Liver (tissue), 9 donors: ENCODE results near the gene CDC42BPA. TPM values are rescaled to one million over a fixed set of nuclear protein-coding genes. Genes with fewer than 3 reads are reported as not detected.

Experiments
- DNase-seq: peaks from one replicate; pipeline ENCODE4 v3.0.0-alpha.2; 2017; ENCODE audit warnings: low spot score
- H3K27ac ChIP-seq, 2 donors: one replicate each; pipeline ENCODE4 v1.7.0; 2013; ENCODE audit warnings: inconsistent platforms in 2 of 2, low read length in 2 of 2, control low read depth in 1 of 2, low read depth in 1 of 2, mild to moderate bottlenecking in 1 of 2
- H3K27me3 ChIP-seq, 4 donors: one replicate each; pipeline versions ENCODE4 v1.6.1 to v1.7.0; 2013; ENCODE audit warnings: low read length in 3 of 4, inconsistent platforms in 1 of 4, mild to moderate bottlenecking in 1 of 4, moderate library complexity in 1 of 4; ENCODE audit not compliant: control insufficient read depth in 4 of 4, insufficient read depth in 4 of 4
- H3K36me3 ChIP-seq, 4 donors: one replicate each; pipeline versions ENCODE4 v1.6.1 to v1.7.0; 2013; ENCODE audit warnings: low read length in 3 of 4, mild to moderate bottlenecking in 3 of 4, low read depth in 1 of 4, moderate library complexity in 1 of 4; ENCODE audit not compliant: control insufficient read depth in 4 of 4, insufficient read depth in 3 of 4
- H3K4me1 ChIP-seq, 4 donors: one replicate each; pipeline versions ENCODE4 v1.6.1 to v1.7.0; 2013; ENCODE audit warnings: low read length in 3 of 4, mild to moderate bottlenecking in 3 of 4, moderate library complexity in 1 of 4; ENCODE audit not compliant: control insufficient read depth in 4 of 4, insufficient read depth in 4 of 4
- H3K4me3 ChIP-seq, 3 donors: one replicate each; pipeline versions ENCODE4 v1.6.1 to v1.7.0; 2013; ENCODE audit warnings: low read length in 3 of 3, control low read depth in 1 of 3, low read depth in 1 of 3, mild to moderate bottlenecking in 1 of 3
- H3K9ac ChIP-seq, 2 donors: one replicate each; pipeline ENCODE4 v1.7.0; 2013; ENCODE audit warnings: low read length in 2 of 2, mild to moderate bottlenecking in 2 of 2, moderate library complexity in 2 of 2, control low read depth in 1 of 2, low read depth in 1 of 2
- H3K9me3 ChIP-seq, 4 donors: one replicate each; pipeline versions ENCODE4 v1.6.1 to v1.7.0; 2013; ENCODE audit warnings: low read length in 3 of 4; ENCODE audit not compliant: control insufficient read depth in 4 of 4
- EGR1 ChIP-seq, 2 donors: IDR thresholded peaks; 2 replicates each; pipeline ENCODE4 v1.6.1; 2016 to 2018; ENCODE audit warnings: antibody characterized with exemption in 2 of 2, low read depth in 2 of 2
- FOXA1 ChIP-seq: IDR thresholded peaks from 2 replicates; pipeline ENCODE4 v1.6.1; 2016; ENCODE audit warnings: antibody characterized with exemption
- FOXA2 ChIP-seq: IDR thresholded peaks from 2 replicates; pipeline ENCODE4 v1.6.1; 2016; ENCODE audit warnings: antibody characterized with exemption
- GABPA ChIP-seq, 2 donors: IDR thresholded peaks in 1 of 2; conservative IDR thresholded peaks in 1 of 2; 2 replicates each; pipeline ENCODE4 v1.6.1; 2016; ENCODE audit warnings: antibody characterized with exemption in 2 of 2, mild to moderate bottlenecking in 1 of 2, moderate library complexity in 1 of 2
- HNF4A ChIP-seq, 2 donors: conservative IDR thresholded peaks; 2 replicates each; pipeline ENCODE4 v1.6.1; 2016; ENCODE audit warnings: antibody characterized with exemption in 2 of 2, mild to moderate bottlenecking in 2 of 2
- HNF4G ChIP-seq: IDR thresholded peaks from 2 replicates; pipeline ENCODE4 v1.6.1; 2016; ENCODE audit warnings: antibody characterized with exemption
- NR2F2 ChIP-seq: IDR thresholded peaks from 2 replicates; pipeline ENCODE4 v1.6.1; 2016; ENCODE audit warnings: antibody characterized with exemption
- RXRA ChIP-seq, 2 donors: IDR thresholded peaks; 2 replicates each; pipeline ENCODE4 v1.6.1; 2017 to 2018; ENCODE audit warnings: antibody characterized with exemption in 2 of 2, mild to moderate bottlenecking in 1 of 2
- SP1 ChIP-seq: IDR thresholded peaks from 2 replicates; pipeline ENCODE4 v1.6.1; 2018; ENCODE audit warnings: antibody characterized with exemption, mild to moderate bottlenecking
- TAF1 ChIP-seq: conservative IDR thresholded peaks from 2 replicates; pipeline ENCODE4 v1.6.1; 2016; ENCODE audit warnings: antibody characterized with exemption, mild to moderate bottlenecking
- WGBS: extraction: QIAGEN DNeasy Blood & Tissue Kit; methylation state at CpG from one replicate; pipeline ENCODE4 v1.1.7; 2013; 5-methylcytosine and 5-hydroxymethylcytosine counted together
- polyA plus RNA-seq, 2 donors: library from polyadenylated mRNA; stranded (reverse) in 1 of 2; unstranded in 1 of 2; fragments of 200-250 nt in 1 of 2; fragments of >200 nt in 1 of 2; fragmentation: Nextera tagmentation in 1 of 2; extraction: Ambion mirVana in 1 of 2; gene quantifications; one replicate each; pipeline versions ENCODE4 v1.2.1 to v1.2.3, GENCODE V29; 2013 to 2015
- total RNA-seq, 2 donors: library from RNA; depleted of rRNA; stranded (reverse); fragments of >200 nt; gene quantifications; one replicate each; pipeline ENCODE4 v1.2.3, GENCODE V29; 2014
- TF ChIP-seq, protein P1 (sequence below): IDR thresholded peaks from 2 replicates; pipeline ENCODE4 v1.6.1; 2016; ENCODE audit warnings: antibody characterized with exemption
- TF ChIP-seq, protein P2 (sequence below): IDR thresholded peaks from 2 replicates; pipeline ENCODE4 v1.6.1; 2016; ENCODE audit warnings: antibody characterized with exemption, mild to moderate bottlenecking
- TF ChIP-seq, protein P3 (sequence below): IDR thresholded peaks from 2 replicates; pipeline ENCODE4 v1.6.1; 2016; ENCODE audit warnings: antibody characterized with exemption
- TF ChIP-seq, protein P4 (sequence below): fragments of 150-350 bp; IDR thresholded peaks from 2 replicates; pipeline ENCODE4 v1.5.1; 2017; ENCODE audit warnings: improper control_type of control experiment, low read depth, low read length; ENCODE audit not compliant: missing input control
- donor health status: healthy.
- donor health status: healthy.
- donor health status: healthy.
- donor health status: healthy.
- donor health status: healthy.

Gene CDC42BPA
- total and polyA plus RNA-seq, 4 donors: 5.8 to 39.9 (median 24.3) TPM

DNA sequence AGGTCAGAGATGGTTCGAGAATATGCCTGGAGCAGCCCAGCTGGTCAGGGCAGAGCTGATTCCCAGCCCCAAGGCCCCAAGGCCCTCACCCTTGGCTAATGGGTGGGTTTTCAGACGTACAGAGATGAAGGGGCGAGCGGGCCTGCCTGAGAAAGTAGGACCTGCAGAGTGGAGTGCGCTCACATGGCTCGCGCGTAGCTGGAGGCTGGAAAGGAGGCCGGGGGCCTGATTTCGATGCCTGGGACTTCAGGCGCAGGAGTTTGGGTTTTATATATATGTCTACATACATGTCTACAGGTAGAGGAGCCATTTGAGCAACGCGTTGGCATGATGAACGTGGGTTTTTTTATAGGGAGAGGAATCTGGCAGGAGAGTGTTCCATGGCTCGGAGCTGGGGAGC, 369.3 kb downstream of the CDC42BPA start:
- Histone ChIP-seq H3K4me3 (no peak overlapping the region), H3K4me1 (peaks cover 16 to 44% (median 31%) of the 10 kb centered on the region in 4 donors), H3K9ac (no peak overlapping the region), H3K27me3 (no peaks in the 10 kb centered on the region), H3K27ac (no peak overlapping the region), H3K36me3 (peaks cover 0 to 4% (median under 1%) of the 10 kb centered on the region in 4 donors), H3K9me3 (no peaks in the 10 kb centered on the region)
- no peak for DNase-seq
- no peak for TF ChIP-seq NR2F2
- no peak for TF ChIP-seq HNF4A (conservative IDR thresholded peaks at IDR 0.05)
- no peak for TF ChIP-seq RXRA (IDR thresholded peaks at IDR 0.05)
- TF ChIP-seq, protein P1, sequence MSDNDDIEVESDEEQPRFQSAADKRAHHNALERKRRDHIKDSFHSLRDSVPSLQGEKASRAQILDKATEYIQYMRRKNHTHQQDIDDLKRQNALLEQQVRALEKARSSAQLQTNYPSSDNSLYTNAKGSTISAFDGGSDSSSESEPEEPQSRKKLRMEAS: no peak
- no peak for TF ChIP-seq TAF1
- no peak for TF ChIP-seq EGR1 (IDR thresholded peaks at IDR 0.05; ENCODE audit: low read depth in 2 of 2)
- no peak for TF ChIP-seq FOXA2
- TF ChIP-seq, protein P2, sequence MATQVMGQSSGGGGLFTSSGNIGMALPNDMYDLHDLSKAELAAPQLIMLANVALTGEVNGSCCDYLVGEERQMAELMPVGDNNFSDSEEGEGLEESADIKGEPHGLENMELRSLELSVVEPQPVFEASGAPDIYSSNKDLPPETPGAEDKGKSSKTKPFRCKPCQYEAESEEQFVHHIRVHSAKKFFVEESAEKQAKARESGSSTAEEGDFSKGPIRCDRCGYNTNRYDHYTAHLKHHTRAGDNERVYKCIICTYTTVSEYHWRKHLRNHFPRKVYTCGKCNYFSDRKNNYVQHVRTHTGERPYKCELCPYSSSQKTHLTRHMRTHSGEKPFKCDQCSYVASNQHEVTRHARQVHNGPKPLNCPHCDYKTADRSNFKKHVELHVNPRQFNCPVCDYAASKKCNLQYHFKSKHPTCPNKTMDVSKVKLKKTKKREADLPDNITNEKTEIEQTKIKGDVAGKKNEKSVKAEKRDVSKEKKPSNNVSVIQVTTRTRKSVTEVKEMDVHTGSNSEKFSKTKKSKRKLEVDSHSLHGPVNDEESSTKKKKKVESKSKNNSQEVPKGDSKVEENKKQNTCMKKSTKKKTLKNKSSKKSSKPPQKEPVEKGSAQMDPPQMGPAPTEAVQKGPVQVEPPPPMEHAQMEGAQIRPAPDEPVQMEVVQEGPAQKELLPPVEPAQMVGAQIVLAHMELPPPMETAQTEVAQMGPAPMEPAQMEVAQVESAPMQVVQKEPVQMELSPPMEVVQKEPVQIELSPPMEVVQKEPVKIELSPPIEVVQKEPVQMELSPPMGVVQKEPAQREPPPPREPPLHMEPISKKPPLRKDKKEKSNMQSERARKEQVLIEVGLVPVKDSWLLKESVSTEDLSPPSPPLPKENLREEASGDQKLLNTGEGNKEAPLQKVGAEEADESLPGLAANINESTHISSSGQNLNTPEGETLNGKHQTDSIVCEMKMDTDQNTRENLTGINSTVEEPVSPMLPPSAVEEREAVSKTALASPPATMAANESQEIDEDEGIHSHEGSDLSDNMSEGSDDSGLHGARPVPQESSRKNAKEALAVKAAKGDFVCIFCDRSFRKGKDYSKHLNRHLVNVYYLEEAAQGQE: no peak
- TF ChIP-seq FOXA1: no peak
- TF ChIP-seq, protein P3, sequence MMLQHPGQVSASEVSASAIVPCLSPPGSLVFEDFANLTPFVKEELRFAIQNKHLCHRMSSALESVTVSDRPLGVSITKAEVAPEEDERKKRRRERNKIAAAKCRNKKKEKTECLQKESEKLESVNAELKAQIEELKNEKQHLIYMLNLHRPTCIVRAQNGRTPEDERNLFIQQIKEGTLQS: no peak
- 97% methylated on average over 15 of the region's 15 CpGs for WGBS

DNA sequence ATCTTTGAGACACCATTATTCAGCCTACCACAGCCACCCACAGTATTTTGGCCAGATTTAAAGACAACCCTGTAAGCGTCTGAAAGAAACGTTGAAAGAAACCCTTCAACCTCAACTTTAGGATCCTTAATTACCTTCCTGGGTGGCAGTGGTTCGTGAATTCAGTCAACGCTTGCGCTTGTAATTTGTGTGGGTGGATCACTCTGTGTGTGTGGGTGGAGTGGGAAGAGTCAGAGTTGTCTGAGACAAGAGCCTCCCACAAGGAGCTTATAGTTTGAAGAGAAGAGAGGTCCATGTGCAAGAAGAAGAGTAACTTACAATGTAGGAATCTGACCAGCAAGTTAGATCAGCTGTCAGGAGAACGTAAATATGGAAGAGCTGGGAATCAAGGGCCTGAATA, 369.8 kb downstream of the CDC42BPA start:
- no peak overlapping the region for H3K9ac ChIP-seq
- no peak overlapping the region for H3K27ac ChIP-seq
- H3K36me3 ChIP-seq: peaks cover 0 to 4% (median 0%) of the 10 kb centered on the region in 4 donors
- no peak overlapping the region for H3K4me3 ChIP-seq
- H3K9me3 ChIP-seq: no peaks in the 10 kb centered on the region
- H3K4me1 ChIP-seq: peaks cover 16 to 49% (median 34%) of the 10 kb centered on the region in 4 donors
- no peak for DNase-seq
- TF ChIP-seq FOXA2 (no peak), SP1 (no peak), HNF4G (no peak), GABPA (IDR thresholded peaks at IDR 0.05 in 1 of 2, conservative IDR thresholded peaks at IDR 0.05 in 1 of 2) (no peak)
- TF ChIP-seq, protein P4, sequence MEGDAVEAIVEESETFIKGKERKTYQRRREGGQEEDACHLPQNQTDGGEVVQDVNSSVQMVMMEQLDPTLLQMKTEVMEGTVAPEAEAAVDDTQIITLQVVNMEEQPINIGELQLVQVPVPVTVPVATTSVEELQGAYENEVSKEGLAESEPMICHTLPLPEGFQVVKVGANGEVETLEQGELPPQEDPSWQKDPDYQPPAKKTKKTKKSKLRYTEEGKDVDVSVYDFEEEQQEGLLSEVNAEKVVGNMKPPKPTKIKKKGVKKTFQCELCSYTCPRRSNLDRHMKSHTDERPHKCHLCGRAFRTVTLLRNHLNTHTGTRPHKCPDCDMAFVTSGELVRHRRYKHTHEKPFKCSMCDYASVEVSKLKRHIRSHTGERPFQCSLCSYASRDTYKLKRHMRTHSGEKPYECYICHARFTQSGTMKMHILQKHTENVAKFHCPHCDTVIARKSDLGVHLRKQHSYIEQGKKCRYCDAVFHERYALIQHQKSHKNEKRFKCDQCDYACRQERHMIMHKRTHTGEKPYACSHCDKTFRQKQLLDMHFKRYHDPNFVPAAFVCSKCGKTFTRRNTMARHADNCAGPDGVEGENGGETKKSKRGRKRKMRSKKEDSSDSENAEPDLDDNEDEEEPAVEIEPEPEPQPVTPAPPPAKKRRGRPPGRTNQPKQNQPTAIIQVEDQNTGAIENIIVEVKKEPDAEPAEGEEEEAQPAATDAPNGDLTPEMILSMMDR: no peak
- WGBS: 98% methylated on average over 6 of the region's 6 CpGs
- H3K27me3 ChIP-seq: no peaks in the 10 kb centered on the region
